ENCODE measurements around the gene DNAJC5.

Gene DNAJC5

GRCh38 chr20:63882257-63883200 is 12.4 kb upstream of the DNAJC5 start:
- no peak overlapping the region for H3K27ac ChIP-seq
- DNase-seq (ENCODE audit: low read depth, low spot score), result no peak

GRCh38 chr20:63883201-63883593 is 11.7 kb upstream of the DNAJC5 start:
- H3K27ac ChIP-seq, result no peak overlapping the region
- no peak for DNase-seq (ENCODE audit: low read depth, low spot score)

- H3K27ac ChIP-seq, result peak overlapping the region; percentile 50
- no peak for DNase-seq (ENCODE audit: low read depth, low spot score)
These were observed 10.2 kb upstream of the DNAJC5 start for GRCh38 chr20:63884506-63885263.

GRCh38 chr20:63885264-63886053 is 9.5 kb upstream of the DNAJC5 start:
- DNase-seq (ENCODE audit: low read depth, low spot score), result no peak
- peak overlapping the region; percentile 50 for H3K27ac ChIP-seq

- DNase-seq (ENCODE audit: low read depth, low spot score), result no peak
- H3K27ac ChIP-seq, result peak overlapping the region; percentile 50
These were observed 8.9 kb upstream of the DNAJC5 start for GRCh38 chr20:63886054-63886419.

GRCh38 chr20:63886921-63887320 is 8.0 kb upstream of the DNAJC5 start:
- DNase-seq (ENCODE audit: low read depth, low spot score), result no peak
- peak overlapping the region; percentile 9 for H3K27ac ChIP-seq

- peak; percentile 71 for DNase-seq (ENCODE audit: low read depth, low spot score)
- H3K27ac ChIP-seq, result peak overlapping the region; percentile 93
These were observed 5.4 kb upstream of the DNAJC5 start for GRCh38 chr20:63889241-63890200.

- H3K27ac ChIP-seq, result peak overlapping the region; percentile 93
These were observed 4.7 kb upstream of the DNAJC5 start for GRCh38 chr20:63890201-63890576.

GRCh38 chr20:63890616-63891015 is 4.3 kb upstream of the DNAJC5 start:
- peak overlapping the region; percentile 93 for H3K27ac ChIP-seq
- no peak for DNase-seq (ENCODE audit: low read depth, low spot score)

More at GRCh38 chr20:63890201-63890576, 4.7 kb upstream of the DNAJC5 start:
- no peak for DNase-seq (ENCODE audit: low read depth, low spot score)

GRCh38 chr20:63891061-63892002 is 3.6 kb upstream of the DNAJC5 start:
- no peak for DNase-seq (ENCODE audit: low read depth, low spot score)
- H3K27ac ChIP-seq, result peak overlapping the region; percentile 93

GRCh38 chr20:63892402-63892801 is 2.5 kb upstream of the DNAJC5 start:
- DNase-seq (ENCODE audit: low read depth, low spot score), result no peak
- no peak overlapping the region for H3K27ac ChIP-seq

- DNase-seq (ENCODE audit: low read depth, low spot score), result no peak
- H3K27ac ChIP-seq, result peak overlapping the region; percentile 96
These were observed 948 bp upstream of the DNAJC5 start for GRCh38 chr20:63893999-63894357.

- no peak for DNase-seq (ENCODE audit: low read depth, low spot score)
- H3K27ac ChIP-seq, result peak overlapping the region; percentile 96
These were observed 451 bp downstream of the DNAJC5 start for GRCh38 chr20:63895202-63895951.

- peak overlapping the region; percentile 96 for H3K27ac ChIP-seq
- DNase-seq (ENCODE audit: low read depth, low spot score), result no peak
These were observed 982 bp downstream of the DNAJC5 start for GRCh38 chr20:63895952-63896263.

- H3K27ac ChIP-seq, result peak overlapping the region; percentile 96
- DNase-seq (ENCODE audit: low read depth, low spot score), result no peak
These were observed 1.6 kb downstream of the DNAJC5 start for GRCh38 chr20:63896264-63897105.

- H3K27ac ChIP-seq, result peak overlapping the region; percentile 96
- no peak for DNase-seq (ENCODE audit: low read depth, low spot score)
These were observed 3.1 kb downstream of the DNAJC5 start for GRCh38 chr20:63897978-63898561.
